CD4-positive, alpha-beta T cell (primary cell): ENCODE measurements around the gene XPNPEP2. TPM values are rescaled to one million over a fixed set of nuclear protein-coding genes. Genes with fewer than 3 reads are reported as not detected.

Experiments
- ATAC-seq: fragments of 200-7000 bp; cut with Tn5 transposase; one replicate; pipeline ENCODE4 v1.10.0; 2022; ENCODE audit warnings: mild to moderate bottlenecking; ENCODE audit not compliant: poor library complexity
- CTCF ChIA-PET: fragments of 350-600 bp; sonication (Branson Sonifier 250); formaldehyde crosslinking; loops from one replicate; lab custom pipeline; 2021; ENCODE audit warnings: antibody characterized with exemption, inconsistent platforms; lab: Charles Lee
- POLR2A ChIA-PET: fragments of 350-600 bp; sonication (Branson Sonifier 250); formaldehyde crosslinking; loops from one replicate; lab custom pipeline; 2021; ENCODE audit warnings: antibody characterized with exemption, inconsistent platforms; lab: Charles Lee
- DNase-seq, 14 experiments: peaks; one replicate each; pipeline ENCODE4 v3.0.0-alpha.2; 2013 to 2020; ENCODE audit warnings: mixed read lengths in 2 of 14
- H3K27ac ChIP-seq, 2 donors: one replicate each; pipeline versions ENCODE4 v1.5.1 to v1.7.0; 2013; ENCODE audit warnings: low read length in 2 of 2, low read depth in 1 of 2, mild to moderate bottlenecking in 1 of 2
- H3K27me3 ChIP-seq, 2 experiments: 1 replicate in 1 of 2; 2 replicates in 1 of 2; pipeline versions ENCODE4 v1.6.1 to v1.7.0; 2013; ENCODE audit warnings: low read length in 2 of 2, control low read depth in 1 of 2, mild to moderate bottlenecking in 1 of 2, moderate library complexity in 1 of 2; ENCODE audit not compliant: insufficient read depth in 2 of 2, control insufficient read depth in 1 of 2
- H3K36me3 ChIP-seq: one replicate; pipeline ENCODE4 v1.6.1; 2013; ENCODE audit warnings: low read length, control low read depth; ENCODE audit not compliant: insufficient read depth
- H3K4me1 ChIP-seq: one replicate; pipeline ENCODE4 v1.6.1; 2013; ENCODE audit warnings: low read length, control low read depth; ENCODE audit not compliant: insufficient read depth
- H3K4me3 ChIP-seq: one replicate; pipeline ENCODE4 v1.5.1; 2013; ENCODE audit warnings: mild to moderate bottlenecking, low read length, moderate library complexity
- H3K9me3 ChIP-seq, 2 experiments: 1 replicate in 1 of 2; 2 replicates in 1 of 2; pipeline versions ENCODE4 v1.6.1 to v1.7.0; 2013; ENCODE audit warnings: low read length in 2 of 2, mild to moderate bottlenecking in 2 of 2, control low read depth in 1 of 2, moderate library complexity in 1 of 2; ENCODE audit not compliant: control insufficient read depth in 1 of 2, insufficient read depth in 1 of 2
- H3K27ac Mint-ChIP-seq: one replicate; pipeline ENCODE4 v1.8.0; 2020; ENCODE audit warnings: mixed read lengths
- H3K27me3 Mint-ChIP-seq: one replicate; pipeline ENCODE4 v1.8.0; 2021; ENCODE audit warnings: mixed read lengths
- H3K36me3 Mint-ChIP-seq: one replicate; pipeline ENCODE4 v1.8.0; 2021; ENCODE audit warnings: low read depth, mixed read lengths
- H3K4me1 Mint-ChIP-seq: one replicate; pipeline ENCODE4 v1.8.0; 2021; ENCODE audit warnings: low read depth, mixed read lengths
- H3K4me3 Mint-ChIP-seq: one replicate; pipeline ENCODE4 v1.8.0; 2020; ENCODE audit warnings: mild to moderate bottlenecking, mixed read lengths
- H3K9me3 Mint-ChIP-seq: one replicate; pipeline ENCODE4 v1.8.0; 2020; ENCODE audit warnings: mixed read lengths
- intact Hi-C, 2 experiments: fragments of 100-400 bp; cut with DNase I in 1 of 2; cut with micrococcal nuclease in 1 of 2; formaldehyde crosslinking; loops; one replicate each; pipeline versions ENCODE4 v1.15.1 to v1.9.0; 2023 to 2025; cut with DNase I, micrococcal nuclease
- total RNA-seq, 174 experiments: library from RNA in 2 of 174; stranded (reverse) in 2 of 174; gene quantifications; one replicate each; pipeline ENCODE4 v1.2.3 and lab custom pipeline; 2021 to 2026
- TF ChIP-seq, protein P1 (sequence below): fragments of 200-600 bp; IDR thresholded peaks from one replicate; pipeline ENCODE4 v1.8.0; 2022; ENCODE audit warnings: antibody characterized with exemption, mild to moderate bottlenecking

Gene XPNPEP2
- total RNA-seq, 2 experiments from 2014 or later: 0.16 to 0.17 TPM

DNA sequence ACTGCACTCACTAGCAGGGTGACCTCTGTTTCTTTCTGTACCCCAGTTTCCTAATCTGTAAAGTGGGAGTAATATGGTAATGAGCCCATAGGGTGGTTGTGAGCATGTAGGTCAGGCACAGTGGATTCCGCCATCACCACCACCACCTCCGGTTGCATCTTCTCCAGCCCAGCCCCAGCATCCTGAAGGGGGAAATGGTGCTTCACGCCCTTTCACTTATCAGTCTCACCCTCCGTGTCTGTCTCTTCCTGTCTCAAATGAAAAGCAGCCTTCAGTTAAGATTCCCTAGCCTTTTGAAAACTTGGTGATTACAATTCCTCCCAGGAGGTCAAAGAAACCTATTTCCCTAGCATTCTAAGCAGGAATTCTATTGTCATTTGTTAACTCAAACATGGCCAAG is 16.9 kb upstream of the XPNPEP2 start:
- H3K4me1 Mint-ChIP-seq: peaks cover 33% of the 10 kb centered on the region
- Histone ChIP-seq H3K27ac (no peak overlapping the region), H3K4me3 (no peak overlapping the region), H3K27me3 (no peaks in the 10 kb centered on the region), H3K36me3 (no peaks in the 10 kb centered on the region), H3K9me3 (no peaks in the 10 kb centered on the region), H3K4me1 (peaks cover 15% of the 10 kb centered on the region)
- TF ChIP-seq, protein P1, sequence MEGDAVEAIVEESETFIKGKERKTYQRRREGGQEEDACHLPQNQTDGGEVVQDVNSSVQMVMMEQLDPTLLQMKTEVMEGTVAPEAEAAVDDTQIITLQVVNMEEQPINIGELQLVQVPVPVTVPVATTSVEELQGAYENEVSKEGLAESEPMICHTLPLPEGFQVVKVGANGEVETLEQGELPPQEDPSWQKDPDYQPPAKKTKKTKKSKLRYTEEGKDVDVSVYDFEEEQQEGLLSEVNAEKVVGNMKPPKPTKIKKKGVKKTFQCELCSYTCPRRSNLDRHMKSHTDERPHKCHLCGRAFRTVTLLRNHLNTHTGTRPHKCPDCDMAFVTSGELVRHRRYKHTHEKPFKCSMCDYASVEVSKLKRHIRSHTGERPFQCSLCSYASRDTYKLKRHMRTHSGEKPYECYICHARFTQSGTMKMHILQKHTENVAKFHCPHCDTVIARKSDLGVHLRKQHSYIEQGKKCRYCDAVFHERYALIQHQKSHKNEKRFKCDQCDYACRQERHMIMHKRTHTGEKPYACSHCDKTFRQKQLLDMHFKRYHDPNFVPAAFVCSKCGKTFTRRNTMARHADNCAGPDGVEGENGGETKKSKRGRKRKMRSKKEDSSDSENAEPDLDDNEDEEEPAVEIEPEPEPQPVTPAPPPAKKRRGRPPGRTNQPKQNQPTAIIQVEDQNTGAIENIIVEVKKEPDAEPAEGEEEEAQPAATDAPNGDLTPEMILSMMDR: no peak
- intact Hi-C loops: loop anchor here in 1 of 2 experiments (10.0 kb wide), 1 partner anchor 67 kb away; the partner anchor contains the start of gene APLN
- ChIA-PET POLR2A (no interaction called here), CTCF (no interaction called here)
- DNase-seq (peak in 4 of 14 experiments; percentile 29 to 51 (median 32)), ATAC-seq (peak; percentile 43)
- no peak overlapping the region for H3K27ac Mint-ChIP-seq
- H3K9me3 Mint-ChIP-seq: no peaks in the 10 kb centered on the region
- no peaks in the 10 kb centered on the region for H3K36me3 Mint-ChIP-seq
- no peak overlapping the region for H3K4me3 Mint-ChIP-seq
- H3K27me3 Mint-ChIP-seq: no peaks in the 10 kb centered on the region

DNA sequence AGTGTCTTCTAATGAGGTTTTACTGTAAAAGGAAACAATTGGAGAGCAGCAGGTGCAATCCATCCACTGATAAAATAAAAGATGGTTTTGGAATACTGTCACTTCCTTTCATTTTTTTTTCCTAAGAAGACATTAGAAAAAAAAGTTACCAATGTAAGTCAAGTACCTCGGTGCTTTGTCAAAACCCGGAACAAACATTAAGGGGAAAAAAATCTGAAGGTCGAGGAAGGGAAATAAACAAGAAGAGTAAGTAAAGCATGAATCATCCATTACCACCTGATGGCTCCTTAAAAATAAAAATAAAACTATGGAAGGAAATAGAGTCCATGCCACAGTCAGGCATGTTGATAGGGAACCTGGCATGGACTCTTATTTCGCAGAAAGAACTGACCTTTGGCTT is 15.3 kb upstream of the XPNPEP2 start:
- ChIA-PET POLR2A (no interaction called here), CTCF (no interaction called here)
- Histone ChIP-seq H3K36me3 (no peaks in the 10 kb centered on the region), H3K27me3 (no peaks in the 10 kb centered on the region), H3K9me3 (no peaks in the 10 kb centered on the region), H3K4me1 (peaks cover 15% of the 10 kb centered on the region), H3K4me3 (no peak overlapping the region), H3K27ac (no peak overlapping the region)
- TF ChIP-seq, protein P1: no peak
- ATAC-seq (no peak), DNase-seq (no peak)
- no peaks in the 10 kb centered on the region for H3K9me3 Mint-ChIP-seq
- H3K4me1 Mint-ChIP-seq: peaks cover 36% of the 10 kb centered on the region
- no peak overlapping the region for H3K27ac Mint-ChIP-seq
- H3K36me3 Mint-ChIP-seq: no peaks in the 10 kb centered on the region
- H3K4me3 Mint-ChIP-seq: no peak overlapping the region
- intact Hi-C loops: loop anchor here in 1 of 2 experiments (10.0 kb wide), 1 partner anchor 69 kb away; the partner anchor contains the start of gene APLN
- no peaks in the 10 kb centered on the region for H3K27me3 Mint-ChIP-seq

DNA sequence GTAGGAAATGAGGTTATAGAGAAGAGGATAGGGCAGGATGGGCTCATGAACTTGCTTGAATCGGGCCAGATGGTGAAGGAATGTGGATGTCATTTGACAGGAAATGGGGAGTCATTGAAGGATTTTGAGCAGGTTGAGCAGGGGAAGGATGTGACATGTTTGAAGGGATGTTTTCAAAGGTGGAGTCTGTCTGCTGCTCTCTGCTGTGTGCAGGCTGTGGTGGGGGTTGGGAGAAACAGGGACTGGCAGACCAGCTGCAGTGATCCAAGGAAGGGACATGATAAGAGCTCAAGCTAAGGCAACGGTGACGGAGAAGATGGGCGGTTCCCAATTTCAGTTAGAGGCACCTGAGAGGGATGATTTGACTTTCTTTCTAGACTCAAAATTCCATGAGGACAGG is 14.0 kb upstream of the XPNPEP2 start:
- DNase-seq (no peak), ATAC-seq (no peak)
- H3K4me3 ChIP-seq: no peak overlapping the region
- no peaks in the 10 kb centered on the region for H3K27me3 ChIP-seq
- intact Hi-C loops: loop anchor here (5.0 to 10.0 kb wide), 3 partner anchors 58 to 87 kb away; partner anchors contain the start of gene APLN (in 1 of the 2)
- H3K9me3 ChIP-seq: no peaks in the 10 kb centered on the region
- H3K4me3 Mint-ChIP-seq: no peak overlapping the region
- CTCF ChIA-PET: interaction anchor here (2.3 kb wide), 1 partner anchor 11 kb away, joined by 7 read pairs; no protein-coding TSS in a partner anchor
- no peaks in the 10 kb centered on the region for H3K9me3 Mint-ChIP-seq
- no peaks in the 10 kb centered on the region for H3K36me3 Mint-ChIP-seq
- no peaks in the 10 kb centered on the region for H3K36me3 ChIP-seq
- peaks cover 45% of the 10 kb centered on the region for H3K4me1 Mint-ChIP-seq
- peaks cover 15% of the 10 kb centered on the region for H3K4me1 ChIP-seq
- H3K27ac ChIP-seq: no peak overlapping the region
- no peaks in the 10 kb centered on the region for H3K27me3 Mint-ChIP-seq
- no peak overlapping the region for H3K27ac Mint-ChIP-seq
- TF ChIP-seq, protein P1: no peak
- POLR2A ChIA-PET: interaction anchor here (0.9 to 1.2 kb wide), 2 partner anchors 49 to 57 kb away, joined by 3 read pairs; no protein-coding TSS in a partner anchor
